Mucosa of rectum (tissue), 2 donors: ENCODE results near the gene RLIM.
"Not testable (repeated sequence)": the region's sequence is repeated elsewhere in the genome, so short reads cannot be mapped to it uniquely, and the experiment has no call there.

Source experiments
- H3K27ac ChIP-seq, 2 donors: one replicate each; pipeline ENCODE4 v1.7.0; 2013; ENCODE audit warnings: inconsistent platforms in 2 of 2, low read depth in 2 of 2, low read length in 2 of 2
- H3K27me3 ChIP-seq, 2 donors: one replicate each; pipeline ENCODE4 v1.7.0; 2013; ENCODE audit warnings: low read length in 2 of 2; ENCODE audit not compliant: control insufficient read depth in 2 of 2, insufficient read depth in 2 of 2
- H3K36me3 ChIP-seq, 2 donors: one replicate each; pipeline ENCODE4 v1.7.0; 2013; ENCODE audit warnings: low read length in 2 of 2; ENCODE audit not compliant: control insufficient read depth in 2 of 2, insufficient read depth in 2 of 2
- H3K4me1 ChIP-seq, 2 donors: one replicate each; pipeline ENCODE4 v1.7.0; 2013; ENCODE audit warnings: low read length in 2 of 2, mild to moderate bottlenecking in 1 of 2; ENCODE audit not compliant: control insufficient read depth in 2 of 2, insufficient read depth in 2 of 2
- H3K4me3 ChIP-seq, 2 donors: one replicate each; pipeline ENCODE4 v1.7.0; 2013; ENCODE audit warnings: low read length in 2 of 2
- H3K9ac ChIP-seq, 2 donors: one replicate each; pipeline ENCODE4 v1.7.0; 2013; ENCODE audit warnings: low read length in 2 of 2, low read depth in 1 of 2, mild to moderate bottlenecking in 1 of 2
- H3K9me3 ChIP-seq, 2 donors: one replicate each; pipeline ENCODE4 v1.7.0; 2013; ENCODE audit warnings: low read length in 2 of 2; ENCODE audit not compliant: control insufficient read depth in 2 of 2
- donor health status: healthy.
- donor health status: Normal muscosa, but diverticular disease.

Gene RLIM, protein sequence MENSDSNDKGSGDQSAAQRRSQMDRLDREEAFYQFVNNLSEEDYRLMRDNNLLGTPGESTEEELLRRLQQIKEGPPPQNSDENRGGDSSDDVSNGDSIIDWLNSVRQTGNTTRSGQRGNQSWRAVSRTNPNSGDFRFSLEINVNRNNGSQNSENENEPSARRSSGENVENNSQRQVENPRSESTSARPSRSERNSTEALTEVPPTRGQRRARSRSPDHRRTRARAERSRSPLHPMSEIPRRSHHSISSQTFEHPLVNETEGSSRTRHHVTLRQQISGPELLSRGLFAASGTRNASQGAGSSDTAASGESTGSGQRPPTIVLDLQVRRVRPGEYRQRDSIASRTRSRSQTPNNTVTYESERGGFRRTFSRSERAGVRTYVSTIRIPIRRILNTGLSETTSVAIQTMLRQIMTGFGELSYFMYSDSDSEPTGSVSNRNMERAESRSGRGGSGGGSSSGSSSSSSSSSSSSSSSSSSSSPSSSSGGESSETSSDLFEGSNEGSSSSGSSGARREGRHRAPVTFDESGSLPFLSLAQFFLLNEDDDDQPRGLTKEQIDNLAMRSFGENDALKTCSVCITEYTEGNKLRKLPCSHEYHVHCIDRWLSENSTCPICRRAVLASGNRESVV

GRCh38 chrX:74614093-74614909 lies at the start of gene RLIM:
TSS of gene RLIM (minus strand) at chrX:74614624. CDS start at chrX:74595977, 18,647 bp downstream.
- Histone ChIP-seq H3K27me3 (no peaks in the 10 kb centered on the region), H3K4me3 (peak within 1 kb of the TSS; percentile 83 to 89), H3K27ac (peak within 1 kb of the TSS; percentile 92 to 94), H3K9me3 (no peaks in the 10 kb centered on the region), H3K36me3 (no peaks in the 10 kb centered on the region), H3K9ac (peak within 1 kb of the TSS; percentile 83 to 88), H3K4me1 (peaks cover 0 to 4% of the 10 kb centered on the region in 2 donors)

GRCh38 chrX:74656079-74656745 lies 41.8 kb upstream of the RLIM start:
- Histone ChIP-seq H3K4me1 (no peaks in the 10 kb centered on the region), H3K9me3 (no peaks in the 10 kb centered on the region), H3K36me3 (no peaks in the 10 kb centered on the region)

GRCh38 chrX:74654953-74655352 lies 40.5 kb upstream of the RLIM start:
- H3K9me3 ChIP-seq, H3K9ac ChIP-seq, H3K4me1 ChIP-seq, H3K36me3 ChIP-seq, H3K4me3 ChIP-seq, H3K27ac ChIP-seq, H3K27me3 ChIP-seq: not testable (repeated sequence)

More at GRCh38 chrX:74656079-74656745, 41.8 kb upstream of the RLIM start:
- Histone ChIP-seq H3K27me3 (no peaks in the 10 kb centered on the region), H3K4me3 (no peak overlapping the region), H3K27ac (no peak overlapping the region), H3K9ac (no peak overlapping the region)

DNA sequence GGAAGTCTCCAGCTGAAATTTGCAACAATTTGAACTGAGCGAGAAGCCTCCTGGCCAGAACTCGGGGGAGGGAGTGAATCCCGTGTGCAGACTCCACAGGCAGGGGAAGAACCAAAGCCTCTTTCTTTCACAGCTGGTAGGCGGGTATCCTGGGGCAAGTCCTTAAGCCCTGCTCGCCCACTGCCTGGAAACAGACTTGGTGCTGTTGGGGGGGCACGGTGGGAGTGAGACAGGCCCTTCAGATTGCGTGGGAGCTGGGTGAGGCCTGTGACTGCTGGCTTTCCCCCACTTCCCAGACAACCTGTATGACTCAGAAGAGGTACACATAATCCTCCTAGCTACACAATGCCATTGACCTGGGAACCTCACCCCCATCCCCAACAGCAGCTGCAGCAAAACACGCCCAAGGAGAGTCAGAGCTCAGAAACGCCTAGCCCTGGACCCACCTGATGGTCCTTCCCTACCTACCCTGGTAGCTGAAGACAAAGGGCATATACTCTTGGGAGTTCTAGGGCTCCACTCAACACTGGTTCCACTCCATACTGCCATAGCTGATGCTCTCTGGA lies 22.4 kb upstream of the RLIM start:
- H3K27me3 ChIP-seq: peaks cover 0 to 6% of the 10 kb centered on the region in 2 donors
- no peak overlapping the region for H3K9ac ChIP-seq
- H3K9me3 ChIP-seq: no peaks in the 10 kb centered on the region
- H3K4me1 ChIP-seq: no peaks in the 10 kb centered on the region
- H3K4me3 ChIP-seq: no peak overlapping the region
- no peaks in the 10 kb centered on the region for H3K36me3 ChIP-seq
- no peak overlapping the region for H3K27ac ChIP-seq

- no peaks in the 10 kb centered on the region for H3K9me3 ChIP-seq
- H3K9ac ChIP-seq: peak overlapping the region; percentile 83 to 88
- no peaks in the 10 kb centered on the region for H3K27me3 ChIP-seq
Observed at GRCh38 chrX:74613370-74614092, 893 bp downstream of the RLIM start.

GRCh38 chrX:74606799-74607198 lies 7.6 kb downstream of the RLIM start:
- H3K4me3 ChIP-seq: no peak overlapping the region
- H3K9me3 ChIP-seq: no peaks in the 10 kb centered on the region
- no peak overlapping the region for H3K27ac ChIP-seq
- H3K9ac ChIP-seq: no peak overlapping the region
- H3K4me1 ChIP-seq: peaks cover 0 to 3% of the 10 kb centered on the region in 2 donors
- H3K36me3 ChIP-seq: no peaks in the 10 kb centered on the region
- H3K27me3 ChIP-seq: no peaks in the 10 kb centered on the region

More at GRCh38 chrX:74613370-74614092, 893 bp downstream of the RLIM start:
- Histone ChIP-seq H3K4me3 (peak overlapping the region; percentile 83 to 89), H3K4me1 (peaks cover 0 to 4% of the 10 kb centered on the region in 2 donors), H3K36me3 (no peaks in the 10 kb centered on the region), H3K27ac (peak overlapping the region; percentile 92 to 94)

DNA sequence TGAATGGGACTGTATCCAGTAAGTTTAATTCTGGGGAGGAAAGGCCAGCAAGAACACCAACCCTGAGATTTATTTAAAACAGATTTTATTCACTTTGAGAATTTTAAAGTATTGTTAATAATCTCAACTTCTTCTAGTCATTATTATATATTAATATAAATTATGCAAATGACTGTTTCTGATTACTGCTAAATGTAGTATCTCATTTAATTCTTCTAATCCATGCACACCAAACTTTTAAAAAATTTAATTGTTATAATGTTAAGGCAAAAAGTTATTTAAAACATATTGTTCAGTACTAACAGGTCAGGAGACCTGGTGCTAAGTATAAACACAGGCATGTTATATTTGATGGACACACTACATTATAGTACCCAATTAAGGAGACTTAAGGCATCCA lies 8.1 kb downstream of the RLIM start:
- H3K36me3 ChIP-seq: no peaks in the 10 kb centered on the region
- no peak overlapping the region for H3K27ac ChIP-seq
- no peak overlapping the region for H3K9ac ChIP-seq
- H3K27me3 ChIP-seq: no peaks in the 10 kb centered on the region
- H3K9me3 ChIP-seq: no peaks in the 10 kb centered on the region
- H3K4me1 ChIP-seq: peaks cover 0 to 3% of the 10 kb centered on the region in 2 donors
- H3K4me3 ChIP-seq: no peak overlapping the region

- H3K4me1 ChIP-seq: peaks cover 0 to 3% of the 10 kb centered on the region in 2 donors
- H3K9ac ChIP-seq: no peak overlapping the region
- no peak overlapping the region for H3K4me3 ChIP-seq
- H3K27ac ChIP-seq: no peak overlapping the region
- no peaks in the 10 kb centered on the region for H3K36me3 ChIP-seq
- H3K27me3 ChIP-seq: no peaks in the 10 kb centered on the region
- no peaks in the 10 kb centered on the region for H3K9me3 ChIP-seq
Observed at GRCh38 chrX:74603040-74603439, 11.4 kb downstream of the RLIM start.

GRCh38 chrX:74602142-74602541 lies 12.3 kb downstream of the RLIM start:
- Histone ChIP-seq H3K9me3 (no peaks in the 10 kb centered on the region), H3K27me3 (no peaks in the 10 kb centered on the region), H3K27ac (no peak overlapping the region), H3K9ac (no peak overlapping the region), H3K4me3 (no peak overlapping the region), H3K36me3 (no peaks in the 10 kb centered on the region), H3K4me1 (peaks cover 0 to 3% of the 10 kb centered on the region in 2 donors)
